HG03103 (cell line): ENCODE data around the gene NOS1AP.
"Not testable (repeated sequence)": the region's sequence is repeated elsewhere in the genome, so short reads cannot be mapped to it uniquely, and the experiment has no call there.

Experiments
- ATAC-seq: cut with Tn5 transposase; IDR thresholded peaks from one replicate; pipeline ENCODE4 v1.9.1; 2021; ENCODE audit warnings: low read depth; ENCODE audit not compliant: unreplicated experiment

The NOS1AP gene

GRCh38 chr1:162317621-162318020 is 248.1 kb downstream of the NOS1AP start:
- ATAC-seq, result no peak

DNA sequence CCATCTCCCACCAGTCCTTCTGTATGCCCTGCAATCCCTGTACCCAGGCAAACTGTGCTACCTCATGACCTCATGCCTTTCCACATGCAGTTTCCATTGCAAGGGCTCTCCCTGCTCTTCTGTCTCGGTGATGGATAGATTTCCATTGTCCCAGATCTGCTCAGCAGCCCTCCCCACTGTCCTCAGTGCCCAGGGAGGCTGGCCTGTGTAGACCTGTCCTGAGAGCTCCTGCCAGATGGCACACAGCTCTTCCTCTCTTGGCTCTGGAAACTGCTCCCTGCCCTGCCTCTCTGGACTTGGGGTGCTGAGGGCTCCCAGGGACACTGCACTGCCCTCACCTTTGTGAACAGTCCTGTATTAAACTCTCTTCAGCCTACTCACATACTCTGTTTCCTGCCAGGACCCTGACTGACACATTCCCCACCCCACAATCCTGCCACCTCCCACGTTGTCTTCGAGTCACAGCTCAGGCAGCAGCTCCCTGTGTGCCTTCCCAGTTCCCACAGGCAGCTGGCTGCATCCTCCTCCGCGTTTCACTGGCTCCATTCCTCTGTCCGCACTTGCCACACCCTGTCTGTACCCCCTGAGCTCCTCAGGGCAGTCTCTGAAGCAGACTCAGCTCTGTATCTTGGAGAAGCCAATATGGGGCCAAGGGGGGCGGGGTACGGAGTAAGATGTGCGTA is 250.1 kb downstream of the NOS1AP start:
- ATAC-seq, result no peak

- no peak for ATAC-seq
Observed at GRCh38 chr1:162321809-162322422, 252.4 kb downstream of the NOS1AP start.

DNA sequence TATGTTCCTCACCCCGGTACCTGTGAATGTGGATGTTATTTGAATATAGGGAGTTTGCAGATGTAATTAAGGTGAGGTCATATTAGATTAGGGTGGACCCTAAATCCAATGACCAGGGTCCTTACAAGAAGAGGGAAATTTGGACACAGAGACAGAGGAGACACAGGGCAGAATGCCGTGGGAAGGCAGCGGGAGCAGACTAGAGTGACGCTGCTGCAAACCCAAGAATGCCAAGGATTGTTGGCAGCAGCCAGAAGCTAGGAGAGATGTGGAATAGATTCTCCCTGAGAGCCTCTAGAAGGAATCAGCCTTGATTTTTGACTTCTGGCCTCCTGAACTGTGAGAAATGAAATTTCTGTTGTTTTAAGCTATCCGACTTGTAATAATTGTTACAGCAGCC is 253.5 kb downstream of the NOS1AP start:
- ATAC-seq, result no peak

GRCh38 chr1:162324396-162324795 is 254.9 kb downstream of the NOS1AP start:
- no peak for ATAC-seq

DNA sequence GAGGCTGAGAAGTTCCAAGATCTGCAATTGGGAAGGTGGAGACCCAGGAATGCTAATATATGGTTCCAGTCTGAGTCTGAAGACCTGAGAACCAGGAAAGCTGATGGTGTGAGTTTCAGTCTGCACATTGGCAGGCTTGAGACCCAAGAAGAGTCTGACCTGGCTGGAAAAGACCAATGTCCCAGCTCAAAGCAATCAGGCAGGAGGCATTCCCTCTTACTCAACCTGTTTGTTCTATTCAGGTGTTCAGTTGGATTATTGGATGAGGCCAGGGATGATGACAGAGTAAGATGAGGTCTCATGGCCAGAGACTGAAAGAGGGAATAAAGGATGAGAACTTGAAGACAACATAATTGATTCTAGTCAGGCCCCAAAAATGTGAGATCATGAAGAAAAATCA is 257.1 kb downstream of the NOS1AP start:
- ATAC-seq, result no peak

GRCh38 chr1:162327144-162327787 is 257.8 kb downstream of the NOS1AP start:
- ATAC-seq, result no peak

- ATAC-seq, result no peak
Observed at GRCh38 chr1:162327788-162328165, 258.3 kb downstream of the NOS1AP start.

GRCh38 chr1:162328512-162328911 is 259.0 kb downstream of the NOS1AP start:
- ATAC-seq, result no peak

- ATAC-seq, result no peak
Observed at GRCh38 chr1:162329826-162330225, 260.3 kb downstream of the NOS1AP start.

- ATAC-seq, result no peak
Observed at GRCh38 chr1:162333991-162334390, 264.5 kb downstream of the NOS1AP start.

DNA sequence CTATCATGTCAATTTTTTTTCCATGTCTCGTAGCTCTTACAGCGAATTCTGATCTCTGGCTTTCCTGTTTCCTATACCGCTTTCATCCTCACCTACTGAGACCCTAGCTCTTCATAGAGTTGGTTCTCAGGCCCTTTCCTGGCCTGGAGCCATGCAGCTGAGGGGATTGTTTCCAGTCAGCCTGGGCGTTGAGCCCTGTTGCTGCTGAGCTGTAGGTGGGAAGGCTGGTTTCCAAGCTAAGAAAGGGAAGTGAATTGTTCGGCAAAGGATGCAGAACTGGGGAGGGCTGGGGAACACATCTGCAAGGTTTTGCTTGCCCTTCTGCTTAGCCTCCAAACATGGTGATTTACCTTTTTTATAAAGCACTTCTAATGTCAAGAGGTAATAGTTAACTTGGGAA is 265.6 kb downstream of the NOS1AP start:
- ATAC-seq, result no peak

DNA sequence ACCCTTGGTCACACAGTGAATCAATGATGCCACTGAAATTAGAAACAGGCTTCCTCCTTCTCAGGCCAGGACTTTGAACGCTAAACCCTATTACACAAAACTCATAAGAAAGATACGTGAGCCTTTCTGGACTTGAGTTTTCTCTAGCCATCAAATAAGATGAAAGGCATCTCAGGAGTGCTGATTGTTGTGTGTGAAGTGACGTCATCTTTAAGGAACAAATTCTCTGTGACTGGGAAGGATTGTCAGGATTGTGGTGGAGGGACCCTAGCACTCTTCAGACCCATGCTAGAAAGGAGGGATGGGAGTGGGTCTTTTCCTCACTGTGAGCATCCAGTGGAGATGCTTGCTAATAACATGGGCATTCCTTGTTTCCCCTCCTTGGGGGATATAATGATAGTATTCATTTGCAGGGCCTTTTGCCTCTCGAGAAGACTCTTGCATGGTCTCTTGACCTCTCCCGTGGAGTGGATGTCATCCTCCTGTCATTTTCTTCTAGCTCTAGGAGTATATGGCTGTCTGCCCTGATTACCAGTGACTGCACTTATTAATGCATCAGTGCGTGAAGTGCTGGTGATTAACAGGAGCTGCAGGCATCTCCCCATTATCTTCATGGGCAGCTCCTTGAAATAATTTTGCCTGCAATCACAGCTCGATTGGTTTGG is 267.3 kb downstream of the NOS1AP start:
- ATAC-seq, result no peak

GRCh38 chr1:162342452-162342983 is 273.0 kb downstream of the NOS1AP start:
- ATAC-seq, result no peak

- no peak for ATAC-seq
Observed at GRCh38 chr1:162343470-162343869, 274.0 kb downstream of the NOS1AP start.

DNA sequence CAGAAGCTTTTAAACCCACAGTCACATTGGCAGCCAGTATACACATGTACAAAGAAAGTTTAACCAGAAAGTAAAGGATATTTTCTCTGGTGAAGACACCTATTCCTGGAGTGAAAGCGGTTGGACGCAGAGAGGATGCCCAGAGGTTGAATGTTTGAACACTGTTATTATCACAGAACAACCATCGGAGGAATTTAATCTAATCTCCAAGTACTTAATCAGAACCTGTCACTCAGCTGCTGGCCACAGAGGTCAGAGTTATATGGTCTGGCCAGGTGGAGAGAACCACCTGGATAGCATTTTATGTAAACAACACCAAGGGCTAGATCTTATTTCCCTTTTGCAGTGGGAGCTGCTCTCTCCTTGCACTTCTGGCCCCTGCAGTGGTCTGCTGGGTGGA is 277.8 kb downstream of the NOS1AP start:
- no peak for ATAC-seq

DNA sequence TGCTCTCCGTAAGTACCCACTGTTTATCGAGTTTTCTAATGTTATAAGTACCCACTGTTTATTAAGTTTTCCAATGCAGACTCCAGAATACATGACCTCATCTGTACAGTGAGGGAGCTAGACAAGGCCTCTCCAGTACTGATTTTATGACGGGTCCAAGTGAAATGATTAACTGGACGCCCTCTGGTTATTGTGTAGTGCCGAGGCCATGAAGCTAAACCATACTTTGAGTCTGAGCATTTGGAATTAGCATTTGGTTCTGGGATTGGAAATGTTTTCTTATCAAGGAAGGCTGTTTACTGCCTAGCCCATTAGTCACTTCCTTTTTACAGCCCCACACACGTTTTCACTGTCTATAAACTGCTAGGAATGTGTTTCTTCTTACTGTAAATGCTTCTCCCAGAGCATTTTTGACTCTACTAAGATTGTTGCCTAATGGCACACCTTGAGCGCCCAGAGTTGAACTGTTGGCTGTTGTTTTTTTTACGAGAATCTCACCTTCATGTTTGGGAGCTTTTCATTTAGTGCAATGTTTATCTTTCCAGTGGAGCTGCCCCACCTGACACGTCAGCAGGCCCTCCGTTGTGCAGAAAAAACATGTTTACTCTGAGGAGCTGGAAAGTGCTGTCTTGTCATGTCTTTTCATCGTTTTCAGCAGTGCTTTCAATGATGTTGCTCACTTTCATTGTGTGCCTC is 280.3 kb downstream of the NOS1AP start:
- ATAC-seq, result no peak

GRCh38 chr1:162351246-162351842 is 281.9 kb downstream of the NOS1AP start:
- ATAC-seq, result no peak

GRCh38 chr1:162351874-162352273 is 282.4 kb downstream of the NOS1AP start:
- ATAC-seq, result not testable (repeated sequence)

- no peak for ATAC-seq
Observed at GRCh38 chr1:162353078-162353477, 283.6 kb downstream of the NOS1AP start.
